GM18498 (cell line): Measurements from ENCODE around the gene SFTPA1.
"Not testable (repeated sequence)": the region's sequence is repeated elsewhere in the genome, so short reads cannot be mapped to it uniquely, and the experiment has no call there.

Source experiments
- ATAC-seq: cut with Tn5 transposase; IDR thresholded peaks from one replicate; pipeline ENCODE4 v1.9.1; 2021; ENCODE audit warnings: mild to moderate bottlenecking, moderate library complexity; ENCODE audit not compliant: unreplicated experiment

The SFTPA1 gene

GRCh38 chr10:79610601-79611191 is at the start of gene SFTPA1:
TSS of gene SFTPA1 (plus strand) at chr10:79610939. CDS start at chr10:79611826, 887 bp downstream.
- no peak for ATAC-seq

- no peak for ATAC-seq
Observed at GRCh38 chr10:79561257-79561656, 49.5 kb upstream of the SFTPA1 start.

GRCh38 chr10:79562135-79562756 is 48.5 kb upstream of the SFTPA1 start:
- ATAC-seq, result peak; percentile 74

- ATAC-seq, result no peak
Observed at GRCh38 chr10:79563426-79563825, 47.3 kb upstream of the SFTPA1 start.

- ATAC-seq, result not testable (repeated sequence)
Observed at GRCh38 chr10:79570624-79571023, 40.1 kb upstream of the SFTPA1 start.

GRCh38 chr10:79579361-79579760 is 31.4 kb upstream of the SFTPA1 start:
- ATAC-seq, result no peak

GRCh38 chr10:79581044-79581443 is 29.7 kb upstream of the SFTPA1 start:
- no peak for ATAC-seq

GRCh38 chr10:79582096-79582495 is 28.6 kb upstream of the SFTPA1 start:
- ATAC-seq, result no peak

GRCh38 chr10:79582954-79583353 is 27.8 kb upstream of the SFTPA1 start:
- ATAC-seq, result not testable (repeated sequence)

- no peak for ATAC-seq
Observed at GRCh38 chr10:79583488-79584024, 27.2 kb upstream of the SFTPA1 start.

- ATAC-seq, result no peak
Observed at GRCh38 chr10:79585870-79586527, 24.7 kb upstream of the SFTPA1 start.

GRCh38 chr10:79586933-79587332 is 23.8 kb upstream of the SFTPA1 start:
- ATAC-seq, result no peak

- ATAC-seq, result no peak
Observed at GRCh38 chr10:79588800-79589199, 21.9 kb upstream of the SFTPA1 start.

GRCh38 chr10:79593377-79593776 is 17.4 kb upstream of the SFTPA1 start:
- no peak for ATAC-seq

GRCh38 chr10:79594565-79594964 is 16.2 kb upstream of the SFTPA1 start:
- not testable (repeated sequence) for ATAC-seq

GRCh38 chr10:79595510-79595909 is 15.2 kb upstream of the SFTPA1 start:
- no peak for ATAC-seq

GRCh38 chr10:79599644-79600043 is 11.1 kb upstream of the SFTPA1 start:
- ATAC-seq, result not testable (repeated sequence)

GRCh38 chr10:79601939-79602338 is 8.8 kb upstream of the SFTPA1 start:
- no peak for ATAC-seq

- no peak for ATAC-seq
Observed at GRCh38 chr10:79602953-79603352, 7.8 kb upstream of the SFTPA1 start.

- ATAC-seq, result no peak
Observed at GRCh38 chr10:79604294-79604693, 6.4 kb upstream of the SFTPA1 start.

GRCh38 chr10:79605308-79605707 is 5.4 kb upstream of the SFTPA1 start:
- no peak for ATAC-seq
